ENCODE measurements around the gene ZNHIT2.
A peak's percentile ranks its signal among the peaks of the same experiment; 100 is the strongest.

GRCh38 chr11:65128182-65129145 lies 11.0 kb upstream of the ZNHIT2 start:
- TF ChIP-seq POLR2A (IDR thresholded peaks at IDR 0.05; ENCODE audit: low read depth, low read length) = peak; percentile 13; the same call in 1 of the 2 replicates
- peak; percentile 4 for TF ChIP-seq POLR2AphosphoS5 (IDR thresholded peaks at IDR 0.05; ENCODE audit: low read depth, low read length)
- TF ChIP-seq TAF1 (IDR thresholded peaks at IDR 0.05; ENCODE audit: borderline replicate concordance, low read depth, low read length) = no peak
